ENCODE data around the gene FUZ.

DNA sequence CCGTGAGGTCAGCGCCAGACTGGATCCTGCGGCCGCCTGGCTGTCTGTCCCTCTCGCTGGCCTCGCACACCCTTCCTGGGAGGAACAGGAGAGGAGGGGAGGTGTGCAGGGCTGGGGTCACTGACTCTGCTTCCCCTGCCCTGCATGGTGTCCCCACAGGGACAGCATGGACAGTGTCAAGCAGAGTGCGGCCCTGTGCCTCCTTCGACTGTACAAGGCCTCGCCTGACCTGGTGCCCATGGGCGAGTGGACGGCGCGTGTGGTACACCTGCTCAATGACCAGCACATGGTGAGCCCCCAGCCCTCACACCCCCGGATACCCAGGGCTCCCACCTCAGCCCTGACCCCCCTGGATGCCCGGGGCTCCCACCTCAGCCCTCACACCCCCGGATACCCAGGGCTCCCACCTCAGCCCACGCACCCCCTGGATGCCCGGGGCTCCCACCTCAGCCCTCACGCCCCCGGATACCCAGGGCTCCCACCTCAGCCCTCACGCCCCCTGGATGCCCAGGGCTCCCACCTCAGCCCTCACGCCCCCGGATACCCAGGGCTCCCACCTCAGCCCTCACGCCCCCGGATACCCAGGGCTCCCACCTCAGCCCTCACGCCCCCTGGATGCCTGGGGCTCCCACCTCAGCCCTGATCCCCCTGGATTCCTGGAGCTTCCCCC is 21.2 kb downstream of the FUZ start:
- TF ChIP-seq, protein P1, sequence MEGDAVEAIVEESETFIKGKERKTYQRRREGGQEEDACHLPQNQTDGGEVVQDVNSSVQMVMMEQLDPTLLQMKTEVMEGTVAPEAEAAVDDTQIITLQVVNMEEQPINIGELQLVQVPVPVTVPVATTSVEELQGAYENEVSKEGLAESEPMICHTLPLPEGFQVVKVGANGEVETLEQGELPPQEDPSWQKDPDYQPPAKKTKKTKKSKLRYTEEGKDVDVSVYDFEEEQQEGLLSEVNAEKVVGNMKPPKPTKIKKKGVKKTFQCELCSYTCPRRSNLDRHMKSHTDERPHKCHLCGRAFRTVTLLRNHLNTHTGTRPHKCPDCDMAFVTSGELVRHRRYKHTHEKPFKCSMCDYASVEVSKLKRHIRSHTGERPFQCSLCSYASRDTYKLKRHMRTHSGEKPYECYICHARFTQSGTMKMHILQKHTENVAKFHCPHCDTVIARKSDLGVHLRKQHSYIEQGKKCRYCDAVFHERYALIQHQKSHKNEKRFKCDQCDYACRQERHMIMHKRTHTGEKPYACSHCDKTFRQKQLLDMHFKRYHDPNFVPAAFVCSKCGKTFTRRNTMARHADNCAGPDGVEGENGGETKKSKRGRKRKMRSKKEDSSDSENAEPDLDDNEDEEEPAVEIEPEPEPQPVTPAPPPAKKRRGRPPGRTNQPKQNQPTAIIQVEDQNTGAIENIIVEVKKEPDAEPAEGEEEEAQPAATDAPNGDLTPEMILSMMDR (IDR thresholded peaks at IDR 0.05) = no peak
- no peak for TF ChIP-seq EZH2 (IDR thresholded peaks at IDR 0.05; ENCODE audit: borderline replicate concordance, insufficient read depth, low read depth, low read length, poor library complexity, severe bottlenecking)
